Keratinocyte (primary cell): ENCODE measurements around the gene TRPC4AP. TPM values are rescaled to one million over a fixed set of nuclear protein-coding genes. Genes with fewer than 3 reads are reported as not detected.

Source experiments
- DNase-seq: peaks from one replicate; pipeline ENCODE4 v3.0.0-alpha.2; 2011; ENCODE audit warnings: low read depth, missing footprints, low spot score
- FAIRE-seq: peaks from 2 replicates; lab custom pipeline; 2011; peaks lifted over from hg19 to GRCh38; lab: Jason Lieb, UNC
- H2AFZ ChIP-seq: 2 replicates; pipeline ENCODE4 v1.6.0; 2012; ENCODE audit warnings: low read length, control low read depth, inconsistent platforms; ENCODE audit not compliant: control insufficient read depth
- H3K27ac ChIP-seq: 2 replicates; pipeline ENCODE4 v1.5.1; 2011; ENCODE audit warnings: low read length; ENCODE audit not compliant: control insufficient read depth, insufficient read depth
- H3K27me3 ChIP-seq: 3 replicates; pipeline ENCODE4 v1.6.0; 2011; ENCODE audit warnings: low read length; ENCODE audit not compliant: control insufficient read depth, insufficient read depth; ENCODE audit errors: extremely low read depth
- H3K36me3 ChIP-seq, 2 experiments: 2 replicates in 1 of 2; 3 replicates in 1 of 2; pipeline ENCODE4 v1.5.1; 2011; ENCODE audit warnings: low read length in 2 of 2, mild to moderate bottlenecking in 1 of 2; ENCODE audit not compliant: control insufficient read depth in 2 of 2, insufficient read depth in 2 of 2; ENCODE audit errors: extremely low read depth in 1 of 2
- H3K4me1 ChIP-seq: 3 replicates; pipeline ENCODE4 v1.5.1; 2011; ENCODE audit warnings: low read length; ENCODE audit not compliant: control insufficient read depth, insufficient read depth; ENCODE audit errors: extremely low read depth
- H3K4me2 ChIP-seq: 3 replicates; pipeline ENCODE4 v1.6.0; 2011; ENCODE audit warnings: low read depth, low read length; ENCODE audit not compliant: control insufficient read depth, insufficient read depth; ENCODE audit errors: extremely low read depth
- H3K4me3 ChIP-seq, 3 experiments: fragments of 200-600 bp in 1 of 3; sonication (generic) in 1 of 3; 2 replicates in 2 of 3; 3 replicates in 1 of 3; pipeline ENCODE4 v1.5.1; 2011 to 2016; ENCODE audit warnings: low read length in 3 of 3, mild to moderate bottlenecking in 3 of 3, control low read depth in 2 of 3, inconsistent platforms in 1 of 3, low read depth in 1 of 3, mixed read lengths in 1 of 3, mixed run types in 1 of 3, moderate library complexity in 1 of 3; ENCODE audit not compliant: control insufficient read depth in 2 of 3, insufficient read depth in 2 of 3; ENCODE audit errors: extremely low read depth in 1 of 3
- H3K79me2 ChIP-seq: 2 replicates; pipeline ENCODE4 v1.6.0; 2012; ENCODE audit warnings: low read length; ENCODE audit not compliant: control insufficient read depth, insufficient read depth
- H3K9ac ChIP-seq: 3 replicates; pipeline ENCODE4 v1.6.0; 2011; ENCODE audit warnings: low read length; ENCODE audit not compliant: control insufficient read depth, insufficient read depth; ENCODE audit errors: extremely low read depth
- H3K9me1 ChIP-seq: 3 replicates; pipeline ENCODE4 v1.6.0; 2011; ENCODE audit warnings: low read length; ENCODE audit not compliant: control insufficient read depth, insufficient read depth; ENCODE audit errors: extremely low read depth
- H3K9me3 ChIP-seq: 2 replicates; pipeline ENCODE4 v1.5.1; 2012; ENCODE audit warnings: low read depth, low read length; ENCODE audit not compliant: control insufficient read depth
- H4K20me1 ChIP-seq: 3 replicates; pipeline ENCODE4 v1.6.0; 2011; ENCODE audit warnings: low read length; ENCODE audit not compliant: control insufficient read depth, insufficient read depth; ENCODE audit errors: extremely low read depth
- CTCF ChIP-seq, 3 experiments: IDR thresholded peaks in 1 of 3; conservative IDR thresholded peaks in 1 of 3; optimal IDR thresholded peaks in 1 of 3; 2 replicates in 2 of 3; 3 replicates in 1 of 3; pipeline versions ENCODE3 to v1.5.1; 2011; ENCODE audit warnings: low read length in 3 of 3, mild to moderate bottlenecking in 3 of 3, moderate library complexity in 2 of 3, control low read depth in 1 of 3, inconsistent platforms in 1 of 3; ENCODE audit not compliant: insufficient read depth in 2 of 3; ENCODE audit errors: extremely low read depth in 1 of 3
- EZH2 ChIP-seq: IDR thresholded peaks from one replicate; pipeline ENCODE4 v1.6.1; 2012; ENCODE audit warnings: inconsistent platforms, mild to moderate bottlenecking, low read length, moderate library complexity
- dilution Hi-C: fragments of 300-500 bp; cut with MboI; formaldehyde crosslinking; loops from one replicate; pipeline ENCODE4 v1.7.0; 2020; ENCODE audit warnings: low sequenced_read_pairs; ENCODE audit not compliant: extremely low pct_ligation_motif_present
- polyA plus RNA-seq, 5 experiments: library from polyadenylated mRNA; depleted of rRNA in 3 of 5; stranded (reverse) in 3 of 5; stranded (forward) in 1 of 5; unstranded in 1 of 5; fragments of >200 nt; gene quantifications; 1 replicate in 1 of 5; 2 replicates in 3 of 5; 3 replicates in 1 of 5; pipeline versions ENCODE4 v1.2.1 to v1.2.3, GENCODE V29; 2011 to 2012; ENCODE audit warnings: missing spikeins in 2 of 5, low read depth in 1 of 5, low replicate concordance in 1 of 5
- small RNA-seq, 3 experiments: library from RNA; depleted of rRNA; stranded (forward); fragments of <200 nt; gene quantifications; one replicate each; pipeline ENCODE3, GENCODE V24; 2012; ENCODE audit warnings: low read depth in 3 of 3, low replicate concordance in 1 of 3; ENCODE audit not compliant: insufficient read length in 3 of 3

The TRPC4AP gene
- polyA plus RNA-seq, 1 donor (not counting 4 experiments of a cell fraction or from before 2014, with no cell fraction given): 53.9 TPM

DNA sequence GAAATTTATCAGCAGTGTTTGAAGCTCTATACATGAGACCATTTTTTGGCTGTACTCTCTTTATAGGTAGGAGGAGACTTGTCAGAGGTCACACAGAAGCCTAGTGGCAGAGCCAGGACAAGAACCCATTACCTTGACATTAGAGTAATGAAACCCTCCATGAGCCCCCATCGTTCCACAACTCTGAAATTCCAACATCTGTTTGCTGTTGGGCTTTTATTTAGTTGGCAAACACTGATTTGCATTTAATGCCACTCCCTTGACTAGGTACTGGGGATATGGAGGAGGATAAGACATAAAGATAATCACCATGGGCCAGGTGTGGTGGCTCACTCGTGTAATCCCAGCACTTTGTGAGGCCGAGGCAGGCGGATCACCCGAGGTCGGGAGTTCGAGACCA is 138.6 kb downstream of the TRPC4AP start:
- Histone ChIP-seq H2AFZ (no peak overlapping the region), H3K27me3 (no peaks in the 10 kb centered on the region), H3K4me1 (peaks cover 38% of the 10 kb centered on the region), H3K9me1 (peaks cover 2% of the 10 kb centered on the region), H3K79me2 (peaks cover 12% of the 10 kb centered on the region), H3K4me3 (no peak overlapping the region), H3K36me3 (peaks cover under 1 to 7% of the 10 kb centered on the region in 2 experiments), H3K9me3 (no peaks in the 10 kb centered on the region), H3K9ac (no peak overlapping the region), H3K4me2 (no peak overlapping the region), H3K27ac (no peak overlapping the region), H4K20me1 (no peaks in the 10 kb centered on the region)
- dilution Hi-C loops: no loop called here
- DNase-seq: no peak
- FAIRE-seq: no peak
- TF ChIP-seq CTCF (optimal IDR thresholded peaks at IDR 0.05 in 1 of 3, IDR thresholded peaks at IDR 0.05 in 1 of 3, conservative IDR thresholded peaks at IDR 0.05 in 1 of 3; ENCODE audit: extremely low read depth in 1 of 3, insufficient read depth in 2 of 3, low read length in 3 of 3) (no peak), EZH2 (no peak)

- Histone ChIP-seq H3K9me1 (peaks cover 2% of the 10 kb centered on the region), H3K9me3 (no peaks in the 10 kb centered on the region), H4K20me1 (no peaks in the 10 kb centered on the region), H3K4me1 (peaks cover 49% of the 10 kb centered on the region), H3K27me3 (no peaks in the 10 kb centered on the region), H3K9ac (no peak overlapping the region), H3K36me3 (peaks cover 1 to 7% of the 10 kb centered on the region in 2 experiments), H3K27ac (peak overlapping the region; percentile 16), H3K79me2 (peaks cover 12% of the 10 kb centered on the region), H3K4me3 (no peak overlapping the region), H3K4me2 (peak overlapping the region; percentile 41), H2AFZ (no peak overlapping the region)
- DNase-seq: no peak
- no peak for FAIRE-seq
- TF ChIP-seq CTCF (optimal IDR thresholded peaks at IDR 0.05 in 1 of 3, IDR thresholded peaks at IDR 0.05 in 1 of 3, conservative IDR thresholded peaks at IDR 0.05 in 1 of 3; ENCODE audit: extremely low read depth in 1 of 3, insufficient read depth in 2 of 3, low read length in 3 of 3) (no peak), EZH2 (no peak)
- dilution Hi-C loops: no loop called here
These were observed 139.9 kb downstream of the TRPC4AP start for GRCh38 chr20:34952671-34953070.

Small RNA genes within 50 kb of the gene (small RNA-seq; reads per million reads assigned to genes)
- gene MIR499A (0.20 to 27.1 (median 20.3) reads per million in 3 experiments), gene RF00275 (0 reads per million in 3 experiments), gene RNU6-407P (0 reads per million in 3 experiments)

Other genes with a start within 250 kb of the TRPC4AP start
- gene GGT7, start 220.0 kb downstream of the TRPC4AP start, polyA plus RNA-seq: 4.7 to 6.5 TPM (median 5.0 TPM) in 3 replicates
- gene ACSS2, start 216.2 kb downstream of the TRPC4AP start, polyA plus RNA-seq: 79.0 to 91.9 TPM (median 90.6 TPM) in 3 replicates
- gene GSS, start 137.0 kb downstream of the TRPC4AP start, polyA plus RNA-seq: 101 to 112 TPM (median 101 TPM) in 3 replicates
- gene MYH7B, start 136.9 kb downstream of the TRPC4AP start, polyA plus RNA-seq: 0.01 TPM in 2 of 3 replicates, not detected in the other
- 11.0 to 22.6 TPM (median 15.4 TPM) in 3 replicates for gene EDEM2, start 54.5 kb upstream of the TRPC4AP start, polyA plus RNA-seq
- 61.6 to 92.4 TPM (median 74.1 TPM) in 3 replicates for gene PROCR, start 79.3 kb upstream of the TRPC4AP start, polyA plus RNA-seq
- 0.01 TPM in 2 of 3 replicates, not detected in the other for gene MMP24, start 133.9 kb upstream of the TRPC4AP start, polyA plus RNA-seq
- gene MMP24OS, start 185.3 kb upstream of the TRPC4AP start, polyA plus RNA-seq: 19.5 to 31.9 TPM (median 24.7 TPM) in 3 replicates
- 206 to 285 TPM (median 283 TPM) in 3 replicates for gene EIF6, start 192.0 kb upstream of the TRPC4AP start, polyA plus RNA-seq
- 12.4 to 23.0 TPM (median 12.6 TPM) in 3 replicates for gene FAM83C, start 199.6 kb upstream of the TRPC4AP start, polyA plus RNA-seq